Stomach (tissue), 9 donors: ENCODE results near the gene ENTPD2. TPM values are rescaled to one million over a fixed set of nuclear protein-coding genes. Genes with fewer than 3 reads are reported as not detected.

Experiments used
- DNase-seq, 2 donors: peaks; one replicate each; pipeline versions ENCODE4 v3.0.0 to v3.0.0-alpha.2; 2013 to 2019
- H3K27ac ChIP-seq, 5 donors: fragments of 200-600 bp in 4 of 5; sonication (generic) in 4 of 5; one replicate each; pipeline ENCODE4 v1.5.1; 2013 to 2019; ENCODE audit warnings: mild to moderate bottlenecking in 1 of 5, moderate library complexity in 1 of 5
- H3K27me3 ChIP-seq, 3 donors: fragments of 200-600 bp; sonication (generic); one replicate each; pipeline ENCODE4 v1.5.1; 2017 to 2019; ENCODE audit warnings: mixed run types in 1 of 3
- H3K36me3 ChIP-seq, 4 donors: fragments of 200-600 bp; sonication (generic); 1 replicate in 3 of 4; 2 replicates in 1 of 4; pipeline ENCODE4 v1.5.1; 2016 to 2019
- H3K4me1 ChIP-seq, 4 donors: fragments of 200-600 bp; sonication (generic); one replicate each; pipeline ENCODE4 v1.5.1; 2016 to 2019
- H3K4me3 ChIP-seq, 4 donors: fragments of 200-600 bp; sonication (generic) in 3 of 4; one replicate each; pipeline ENCODE4 v1.5.1; 2016 to 2019; ENCODE audit warnings: mild to moderate bottlenecking in 1 of 4
- H3K9me3 ChIP-seq, 4 donors: fragments of 200-600 bp; sonication (generic); one replicate each; pipeline ENCODE4 v1.5.1; 2016 to 2019
- CTCF ChIP-seq, 7 experiments: fragments of 450-650 bp in 4 of 7; fragments of 200-600 bp in 3 of 7; sonication (generic) in 3 of 7; IDR thresholded peaks; one replicate each; pipeline ENCODE4 v1.5.1; 2016 to 2019; ENCODE audit warnings: antibody characterized with exemption in 7 of 7, control low read depth in 2 of 7, mild to moderate bottlenecking in 1 of 7
- EP300 ChIP-seq: sonication (generic); formaldehyde crosslinking; IDR thresholded peaks from one replicate; pipeline ENCODE4 v1.6.1; 2017; ENCODE audit warnings: antibody characterized with exemption
- POLR2A ChIP-seq, 4 donors: fragments of 450-650 bp; IDR thresholded peaks; one replicate each; pipeline ENCODE4 v1.6.1; 2016; ENCODE audit warnings: antibody characterized with exemption in 4 of 4, control low read depth in 2 of 4, mild to moderate bottlenecking in 1 of 4, moderate library complexity in 1 of 4
- POLR2AphosphoS5 ChIP-seq, 3 donors: sonication (generic); formaldehyde crosslinking; IDR thresholded peaks; one replicate each; pipeline ENCODE4 v1.6.1; 2016; ENCODE audit warnings: antibody characterized with exemption in 3 of 3
- WGBS, 5 donors: extraction: QIAGEN DNeasy Blood & Tissue Kit in 3 of 5; methylation state at CpG; one replicate each; pipeline versions ENCODE4 v1.1.5 to v1.1.7; 2013 to 2018; 5-methylcytosine and 5-hydroxymethylcytosine counted together
- intact Hi-C: fragments of 100-400 bp; cut with DNase I; formaldehyde crosslinking; loops from one replicate; pipeline ENCODE4 v1.15.1; 2023; ENCODE audit warnings: low total_unique reads
- polyA plus RNA-seq, 3 donors: library from polyadenylated mRNA; stranded (reverse); fragments of 200-250 nt; gene quantifications; one replicate each; pipeline ENCODE4 v1.2.3, GENCODE V29; 2013
- total RNA-seq, 5 donors: library from RNA; depleted of rRNA; stranded (reverse); fragments of >200 nt; gene quantifications; one replicate each; pipeline versions ENCODE4 v1.1.0 to v1.2.3, GENCODE V29; 2014 to 2016
- donor health status: healthy with polysubstance abuse.
- donor health status: Bipolar disorder and iron deficiency.
- donor health status: healthy.

ENTPD2 gene
- total and polyA plus RNA-seq, 8 donors: 2.0 to 11.3 (median 3.5) TPM; not detected in 1

- TF ChIP-seq EP300 (no peak), CTCF (IDR thresholded peaks at IDR 0.05) (no peak), POLR2A (IDR thresholded peaks at IDR 0.05) (no peak), POLR2AphosphoS5 (IDR thresholded peaks at IDR 0.05) (no peak)
- Histone ChIP-seq H3K4me3 (no peak overlapping the region), H3K27ac (peak overlapping the region in 3 of 5 donors; percentile 24 to 54 (median 37)), H3K9me3 (no peaks in the 10 kb centered on the region), H3K36me3 (peaks cover 19 to 42% (median 31%) of the 10 kb centered on the region in 4 donors), H3K27me3 (no peaks in the 10 kb centered on the region), H3K4me1 (peaks cover 19 to 49% (median 34%) of the 10 kb centered on the region in 4 donors)
- peak; percentile 82 to 84 for DNase-seq
- intact Hi-C loops: loop anchor here (10.0 kb wide), 1 partner anchor 67 kb away; the partner anchor contains the start of gene LCN12
- WGBS, 5 donors: 44 to 62% (median 52%) methylated on average over 20 to 30 of the region's 30 CpGs
Observed at GRCh38 chr9:137021979-137022661, 31.7 kb downstream of the ENTPD2 start.

GRCh38 chr9:137021568-137021978 is 32.3 kb downstream of the ENTPD2 start:
- DNase-seq: no peak
- 67 to 81% (median 78%) methylated on average over 5 to 6 of the region's 6 CpGs for WGBS, 5 donors
- no peak overlapping the region for H3K27ac ChIP-seq

DNA sequence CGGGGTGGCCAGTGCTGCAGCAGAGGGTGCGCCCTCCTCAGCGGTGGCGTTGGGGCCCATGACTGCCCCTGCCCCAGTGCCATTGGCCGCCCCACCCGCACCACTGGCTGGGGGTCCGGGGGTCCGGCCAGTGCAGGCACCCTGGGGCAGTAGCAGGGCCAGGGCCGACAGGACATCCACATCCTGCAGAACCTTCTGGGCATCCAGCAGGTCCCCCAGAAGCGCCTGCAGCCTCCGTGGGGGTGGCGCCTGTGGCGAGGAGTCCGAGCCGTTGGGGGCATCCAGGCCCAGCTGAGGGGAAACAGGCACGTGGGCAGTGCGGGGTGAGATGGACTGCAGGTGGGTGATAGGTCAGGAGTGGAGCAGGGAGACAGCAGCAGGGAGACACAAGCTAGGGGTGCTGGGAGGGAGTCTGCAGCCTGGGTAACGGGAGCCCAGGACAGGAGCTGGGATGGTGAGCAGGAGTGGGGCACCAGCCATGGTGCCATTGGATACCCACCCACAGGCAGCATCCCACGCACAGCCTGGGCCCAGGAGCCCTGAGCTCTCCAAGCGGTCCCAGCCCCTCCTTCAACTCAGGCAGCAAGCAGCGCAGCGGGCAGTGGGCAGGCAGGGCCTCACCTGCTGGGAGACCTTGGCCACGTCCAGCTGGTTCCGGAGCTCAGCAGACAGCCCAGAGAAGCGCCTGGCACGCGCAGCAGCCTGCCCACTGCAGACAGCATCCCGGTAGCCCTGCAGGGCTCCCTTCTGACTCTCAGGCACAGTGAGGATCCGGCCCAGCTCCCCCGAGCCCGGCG is 32.9 kb downstream of the ENTPD2 start:
- H3K27ac ChIP-seq: no peak overlapping the region
- no peak for DNase-seq
- peaks cover 7 to 38% (median 23%) of the 10 kb centered on the region in 4 donors for H3K4me1 ChIP-seq
- H3K4me3 ChIP-seq: no peak overlapping the region
- no peaks in the 10 kb centered on the region for H3K9me3 ChIP-seq
- no peak for TF ChIP-seq POLR2AphosphoS5 (IDR thresholded peaks at IDR 0.05)
- no peak for TF ChIP-seq CTCF (IDR thresholded peaks at IDR 0.05)
- TF ChIP-seq POLR2A (IDR thresholded peaks at IDR 0.05): no peak
- no peak for TF ChIP-seq EP300
- intact Hi-C loops: loop anchor here (10.0 kb wide), 1 partner anchor 66 kb away; the partner anchor contains the start of gene LCN12
- WGBS, 5 donors: 93 to 95% (median 94%) methylated on average over 21 to 32 of the region's 32 CpGs
- H3K27me3 ChIP-seq: no peaks in the 10 kb centered on the region
- H3K36me3 ChIP-seq: peaks cover 19 to 53% (median 42%) of the 10 kb centered on the region in 4 donors

More at GRCh38 chr9:137021568-137021978, 32.3 kb downstream of the ENTPD2 start:
- intact Hi-C loops: loop anchor here (10.0 kb wide), 1 partner anchor 67 kb away; the partner anchor contains the start of gene LCN12
- no peaks in the 10 kb centered on the region for H3K27me3 ChIP-seq
- TF ChIP-seq POLR2A (IDR thresholded peaks at IDR 0.05) (no peak), CTCF (IDR thresholded peaks at IDR 0.05) (no peak), POLR2AphosphoS5 (IDR thresholded peaks at IDR 0.05) (no peak), EP300 (no peak)
- peaks cover 19 to 47% (median 36%) of the 10 kb centered on the region in 4 donors for H3K36me3 ChIP-seq
- H3K4me3 ChIP-seq: no peak overlapping the region
- H3K4me1 ChIP-seq: peaks cover 13 to 44% (median 29%) of the 10 kb centered on the region in 4 donors
- H3K9me3 ChIP-seq: no peaks in the 10 kb centered on the region
